Ammon's horn (tissue), 1 donor: ENCODE results near the gene MDN1.
"Not testable (repeated sequence)": the region's sequence is repeated elsewhere in the genome, so short reads cannot be mapped to it uniquely, and the experiment has no call there.

Experiments
- DNase-seq: peaks from one replicate; pipeline ENCODE4 v3.0.0-alpha.2; 2016; ENCODE audit warnings: low spot score

The MDN1 gene

GRCh38 chr6:89768324-89768723 is 51.3 kb downstream of the MDN1 start:
- no peak for DNase-seq

GRCh38 chr6:89763550-89763949 is 56.0 kb downstream of the MDN1 start:
- DNase-seq, result no peak

- no peak for DNase-seq
Observed at GRCh38 chr6:89758830-89759229, 60.8 kb downstream of the MDN1 start.

GRCh38 chr6:89750338-89750737 is 69.3 kb downstream of the MDN1 start:
- no peak for DNase-seq

- no peak for DNase-seq
Observed at GRCh38 chr6:89749918-89750317, 69.7 kb downstream of the MDN1 start.

DNA sequence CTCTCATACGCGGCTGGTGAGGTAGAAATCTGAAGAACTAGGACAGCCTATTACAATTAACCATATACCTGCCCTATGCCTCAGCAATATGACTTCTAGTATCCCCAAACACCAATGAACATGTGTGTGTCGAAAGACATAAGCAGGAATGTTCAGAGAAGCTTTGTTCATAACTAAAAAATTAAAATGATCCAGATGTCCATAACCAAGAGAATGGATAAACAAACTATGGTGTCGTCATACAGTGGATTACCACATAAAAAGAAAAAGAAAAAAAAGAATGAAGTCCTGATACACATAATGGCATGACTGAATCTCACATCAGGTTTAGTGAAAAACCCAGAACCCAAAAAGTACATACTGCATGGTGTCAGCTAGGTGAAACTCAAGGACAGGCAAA is 73.9 kb downstream of the MDN1 start:
- DNase-seq, result no peak

GRCh38 chr6:89745096-89745495 is 74.5 kb downstream of the MDN1 start:
- DNase-seq, result no peak

DNA sequence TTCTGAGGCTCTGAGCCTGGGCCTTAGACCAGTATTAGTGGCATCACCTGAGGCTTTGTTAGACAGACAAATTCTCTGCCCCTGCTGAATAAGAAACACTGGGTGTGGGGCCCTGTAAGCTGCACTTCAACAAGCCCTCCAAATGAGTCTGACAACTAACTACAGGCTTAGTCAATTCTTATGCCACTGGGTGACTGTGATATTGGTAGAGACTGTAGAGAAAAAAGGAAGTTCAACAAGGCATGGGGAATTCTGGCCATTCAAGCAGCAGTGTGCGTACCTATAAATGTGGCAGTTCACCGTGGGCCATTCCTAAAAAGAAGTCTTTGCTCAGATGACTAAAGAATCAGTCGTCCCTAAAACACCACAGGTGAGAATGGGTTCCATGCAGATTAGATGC is 82.7 kb downstream of the MDN1 start:
- no peak for DNase-seq

- DNase-seq, result no peak
Observed at GRCh38 chr6:89734526-89734925, 85.1 kb downstream of the MDN1 start.

- no peak for DNase-seq
Observed at GRCh38 chr6:89731924-89732567, 87.5 kb downstream of the MDN1 start.

GRCh38 chr6:89731262-89731661 is 88.3 kb downstream of the MDN1 start:
- not testable (repeated sequence) for DNase-seq

- DNase-seq, result no peak
Observed at GRCh38 chr6:89729818-89730217, 89.8 kb downstream of the MDN1 start.

- DNase-seq, result no peak
Observed at GRCh38 chr6:89727501-89727900, 92.1 kb downstream of the MDN1 start.

- DNase-seq, result no peak
Observed at GRCh38 chr6:89724981-89725380, 94.6 kb downstream of the MDN1 start.

GRCh38 chr6:89723046-89723445 is 96.5 kb downstream of the MDN1 start:
- no peak for DNase-seq

- DNase-seq, result no peak
Observed at GRCh38 chr6:89716532-89716931, 103.1 kb downstream of the MDN1 start.

DNA sequence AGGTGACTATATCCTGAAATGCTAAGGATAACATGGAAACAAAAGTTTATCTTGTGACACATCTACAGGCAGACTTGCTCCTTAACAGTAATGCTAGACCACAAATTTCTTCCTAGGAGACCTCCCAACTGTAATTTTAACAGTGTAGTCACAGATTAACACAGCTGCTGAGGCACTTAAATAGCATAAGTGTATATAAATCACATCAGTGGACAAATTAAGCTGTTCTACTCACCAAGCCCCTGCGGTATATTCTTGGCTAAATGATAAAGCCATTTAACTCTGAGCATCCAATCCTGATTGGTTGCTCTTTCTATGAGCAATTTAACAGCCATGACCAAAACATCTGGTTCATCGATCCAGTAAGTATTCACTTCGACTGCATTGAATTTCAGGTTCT is 107.8 kb downstream of the MDN1 start:
- DNase-seq, result no peak

DNA sequence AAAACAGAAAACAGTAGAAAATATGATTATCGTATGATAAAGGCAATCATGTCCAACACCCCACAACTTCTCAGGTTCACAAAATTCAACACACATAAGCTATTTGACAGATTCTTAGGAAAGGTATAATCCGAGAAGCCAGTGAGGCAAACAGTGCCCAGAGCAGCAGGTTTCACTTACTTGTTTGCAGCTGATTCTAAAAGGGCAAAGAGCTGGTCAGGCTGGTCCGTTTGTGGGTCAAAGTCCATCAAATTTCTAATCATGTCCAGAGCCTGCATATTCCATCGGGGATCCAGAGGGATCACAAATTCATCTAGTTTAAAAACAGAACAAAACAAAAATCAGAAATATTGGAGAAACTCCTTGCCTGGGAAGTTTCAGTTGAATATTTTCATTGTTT is 111.3 kb downstream of the MDN1 start:
- no peak for DNase-seq

DNA sequence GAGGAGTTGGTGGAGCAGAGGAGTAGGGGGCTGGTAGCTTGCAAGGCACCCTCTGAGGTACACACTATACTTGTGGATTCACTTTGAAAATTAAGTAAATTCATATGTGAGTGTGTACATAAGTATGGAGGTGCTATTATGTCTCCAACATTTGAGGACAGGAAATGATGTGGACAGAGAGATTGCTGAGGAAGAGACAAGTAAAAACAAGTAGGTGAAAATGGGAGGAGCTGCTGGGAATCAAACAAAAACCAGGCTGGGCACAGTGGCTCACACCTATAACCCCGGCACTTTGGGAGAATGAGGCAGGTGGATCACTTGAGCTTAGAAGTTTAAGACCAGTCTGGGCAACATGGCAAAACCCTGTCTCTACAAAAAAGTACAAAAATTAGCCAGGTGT is 111.8 kb downstream of the MDN1 start:
- no peak for DNase-seq

GRCh38 chr6:89706121-89706520 is 113.5 kb downstream of the MDN1 start:
- DNase-seq, result no peak

DNA sequence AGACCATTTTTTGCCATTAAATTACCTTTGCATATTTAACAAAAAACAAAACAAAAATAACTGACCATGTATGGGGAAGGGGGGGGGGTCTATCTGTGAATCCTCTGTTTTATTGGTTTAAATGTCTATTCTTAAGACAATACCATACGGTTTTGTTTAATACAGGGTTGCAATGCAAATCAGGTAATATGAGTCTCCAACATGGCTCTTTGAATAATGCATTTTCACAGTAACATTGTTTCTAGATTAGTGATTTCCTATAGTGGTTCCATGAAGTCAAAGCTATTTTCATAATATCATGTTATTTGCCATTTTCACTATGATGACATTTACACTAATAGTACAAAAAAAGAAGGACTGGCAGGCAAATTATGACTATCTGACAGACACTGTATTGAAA is 116.3 kb downstream of the MDN1 start:
- DNase-seq, result no peak

DNA sequence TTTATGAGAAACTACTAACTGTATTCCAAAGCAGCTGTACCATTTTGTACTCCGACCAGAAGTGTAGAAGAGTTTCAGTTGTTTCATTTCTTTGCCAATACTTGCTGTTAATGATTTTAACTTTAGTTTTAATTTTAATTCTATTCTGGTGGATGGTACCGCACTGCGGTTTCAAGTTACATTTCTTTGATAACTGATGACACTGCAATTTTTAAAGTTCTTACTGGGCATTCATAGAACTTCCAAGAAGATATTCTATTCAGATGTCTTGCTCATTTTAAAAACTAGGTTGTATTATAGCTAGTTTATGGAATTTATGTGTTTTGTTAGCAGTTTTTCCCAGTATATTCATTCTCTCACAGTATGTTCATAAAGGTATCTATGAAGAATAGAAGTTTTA is 117.2 kb downstream of the MDN1 start:
- DNase-seq, result no peak

GRCh38 chr6:89695667-89696066 is 123.9 kb downstream of the MDN1 start:
- DNase-seq, result no peak

- no peak for DNase-seq
Observed at GRCh38 chr6:89694428-89694827, 125.2 kb downstream of the MDN1 start.

DNA sequence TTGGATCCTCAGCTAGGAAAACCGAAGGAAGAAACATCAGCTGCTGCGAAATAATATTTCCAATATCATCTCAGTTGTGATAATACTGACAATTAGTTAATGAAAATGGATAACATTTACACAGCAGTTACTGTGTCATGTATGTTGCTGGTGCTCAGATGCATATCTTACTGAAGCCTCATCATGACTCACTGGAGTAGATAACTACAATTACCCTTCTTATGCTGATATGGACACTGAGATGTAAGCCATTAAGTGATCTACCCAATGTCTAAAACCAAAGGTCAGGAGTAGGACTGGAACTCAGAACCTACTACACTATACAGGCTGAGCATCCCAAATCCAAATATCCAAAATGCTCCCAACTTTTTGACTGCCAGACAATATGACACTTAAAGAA is 126.4 kb downstream of the MDN1 start:
- no peak for DNase-seq
